HL-60 (cell line): ENCODE measurements around the gene DUS2.
"Not testable (repeated sequence)": the region's sequence is repeated elsewhere in the genome, so short reads cannot be mapped to it uniquely, and the experiment has no call there.

Source experiments
- DNase-seq, 2 experiments: peaks; one replicate each; pipeline ENCODE4 v3.0.0-alpha.2; 2010 to 2020; ENCODE audit warnings: low read depth in 1 of 2, low spot score in 1 of 2
- H3K27ac ChIP-seq: fragments of 250-450 bp; sonication (Bioruptor Pico); replicated peaks from 2 replicates; pipeline ENCODE4 v1.5.1; 2020; ENCODE audit warnings: mild to moderate bottlenecking, moderate library complexity
- H3K27me3 ChIP-seq: fragments of 250-450 bp; sonication (Bioruptor Pico); 2 replicates; pipeline ENCODE4 v1.5.1; 2021; ENCODE audit warnings: mild to moderate bottlenecking, moderate library complexity; ENCODE audit not compliant: insufficient read depth, poor library complexity, severe bottlenecking
- H3K4me3 ChIP-seq: replicated peaks from 2 replicates; pipeline ENCODE4 v1.5.1; 2011; ENCODE audit warnings: mild to moderate bottlenecking, control low read depth, low read length; ENCODE audit not compliant: insufficient read depth
- CTCF ChIP-seq: IDR thresholded peaks from one replicate; pipeline ENCODE4 v1.5.1; 2011; ENCODE audit warnings: low read length, control low read depth, inconsistent platforms; ENCODE audit not compliant: insufficient read depth
- GABPA ChIP-seq: IDR thresholded peaks from 2 replicates; pipeline ENCODE4 v1.6.1; 2012; ENCODE audit warnings: low read depth
- POLR2AphosphoS5 ChIP-seq: IDR thresholded peaks from 2 replicates; pipeline ENCODE4 v1.6.1; 2012; ENCODE audit warnings: low read depth
- SPI1 ChIP-seq: IDR thresholded peaks from 2 replicates; pipeline ENCODE4 v1.6.1; 2012; ENCODE audit warnings: low read depth, mild to moderate bottlenecking, borderline replicate concordance
- TF ChIP-seq, protein P1 (sequence below): IDR thresholded peaks from 2 replicates; pipeline ENCODE4 v1.6.1; 2012; ENCODE audit warnings: low read depth; ENCODE audit not compliant: insufficient replicate concordance

Gene DUS2

GRCh38 chr16:67998779-67999688 is 24.1 kb upstream of the DUS2 start, which contains the start of gene DPEP2:
DPEP2 (minus strand) TSS chr16:67999484; CDS start chr16:67993212, 6,272 bp downstream.
- TF ChIP-seq POLR2AphosphoS5 (peak; percentile 83; the same call in 1 of the 2 replicates), SPI1 (peak; percentile 98)
- H3K27ac ChIP-seq: peak within 1 kb of the TSS; percentile 89
- H3K4me3 ChIP-seq: peak within 1 kb of the TSS; percentile 27
- DNase-seq: peak in 1 of 2 experiments; percentile 96
- H3K27me3 ChIP-seq: not testable (repeated sequence)

DNA sequence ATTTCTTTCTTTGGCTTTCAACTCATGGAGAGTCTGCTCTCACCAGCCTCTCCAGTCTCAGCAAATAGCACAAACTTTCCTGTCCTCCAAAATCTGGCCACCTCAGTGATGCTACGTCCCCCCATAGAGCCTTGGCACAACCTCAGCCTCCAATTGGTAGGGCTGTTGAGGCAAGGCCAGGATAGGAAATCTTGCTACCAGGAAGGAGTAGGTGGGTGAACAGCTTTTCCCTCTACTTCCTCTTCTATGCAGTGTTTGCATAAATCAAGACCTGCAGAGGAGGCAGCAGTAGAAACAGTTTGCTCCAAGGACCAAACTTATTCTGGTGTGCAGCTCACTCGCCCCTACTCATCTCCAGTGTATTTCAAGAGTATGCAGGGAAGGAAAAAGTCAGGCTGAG is 23.1 kb upstream of the DUS2 start:
- DNase-seq: peak in 1 of 2 experiments; percentile 68
- no peak overlapping the region for H3K4me3 ChIP-seq
- peak overlapping the region; percentile 89 for H3K27ac ChIP-seq
- no peaks in the 10 kb centered on the region for H3K27me3 ChIP-seq
- TF ChIP-seq, protein P1, sequence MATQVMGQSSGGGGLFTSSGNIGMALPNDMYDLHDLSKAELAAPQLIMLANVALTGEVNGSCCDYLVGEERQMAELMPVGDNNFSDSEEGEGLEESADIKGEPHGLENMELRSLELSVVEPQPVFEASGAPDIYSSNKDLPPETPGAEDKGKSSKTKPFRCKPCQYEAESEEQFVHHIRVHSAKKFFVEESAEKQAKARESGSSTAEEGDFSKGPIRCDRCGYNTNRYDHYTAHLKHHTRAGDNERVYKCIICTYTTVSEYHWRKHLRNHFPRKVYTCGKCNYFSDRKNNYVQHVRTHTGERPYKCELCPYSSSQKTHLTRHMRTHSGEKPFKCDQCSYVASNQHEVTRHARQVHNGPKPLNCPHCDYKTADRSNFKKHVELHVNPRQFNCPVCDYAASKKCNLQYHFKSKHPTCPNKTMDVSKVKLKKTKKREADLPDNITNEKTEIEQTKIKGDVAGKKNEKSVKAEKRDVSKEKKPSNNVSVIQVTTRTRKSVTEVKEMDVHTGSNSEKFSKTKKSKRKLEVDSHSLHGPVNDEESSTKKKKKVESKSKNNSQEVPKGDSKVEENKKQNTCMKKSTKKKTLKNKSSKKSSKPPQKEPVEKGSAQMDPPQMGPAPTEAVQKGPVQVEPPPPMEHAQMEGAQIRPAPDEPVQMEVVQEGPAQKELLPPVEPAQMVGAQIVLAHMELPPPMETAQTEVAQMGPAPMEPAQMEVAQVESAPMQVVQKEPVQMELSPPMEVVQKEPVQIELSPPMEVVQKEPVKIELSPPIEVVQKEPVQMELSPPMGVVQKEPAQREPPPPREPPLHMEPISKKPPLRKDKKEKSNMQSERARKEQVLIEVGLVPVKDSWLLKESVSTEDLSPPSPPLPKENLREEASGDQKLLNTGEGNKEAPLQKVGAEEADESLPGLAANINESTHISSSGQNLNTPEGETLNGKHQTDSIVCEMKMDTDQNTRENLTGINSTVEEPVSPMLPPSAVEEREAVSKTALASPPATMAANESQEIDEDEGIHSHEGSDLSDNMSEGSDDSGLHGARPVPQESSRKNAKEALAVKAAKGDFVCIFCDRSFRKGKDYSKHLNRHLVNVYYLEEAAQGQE: no peak
- TF ChIP-seq SPI1 (peak; percentile 40; the same call in 1 of the 2 replicates), GABPA (0 out of 2 replicates have a peak, but pooled peaks have one; percentile 11), CTCF (no peak)

GRCh38 chr16:68000450-68000849 is 22.6 kb upstream of the DUS2 start:
- TF ChIP-seq CTCF (no peak), SPI1 (no peak), POLR2AphosphoS5 (no peak)
- TF ChIP-seq, protein P1: no peak
- Histone ChIP-seq H3K27ac (peak overlapping the region; percentile 89), H3K4me3 (no peak overlapping the region), H3K27me3 (no peaks in the 10 kb centered on the region)
- peak in 1 of 2 experiments; percentile 11 for DNase-seq

DNA sequence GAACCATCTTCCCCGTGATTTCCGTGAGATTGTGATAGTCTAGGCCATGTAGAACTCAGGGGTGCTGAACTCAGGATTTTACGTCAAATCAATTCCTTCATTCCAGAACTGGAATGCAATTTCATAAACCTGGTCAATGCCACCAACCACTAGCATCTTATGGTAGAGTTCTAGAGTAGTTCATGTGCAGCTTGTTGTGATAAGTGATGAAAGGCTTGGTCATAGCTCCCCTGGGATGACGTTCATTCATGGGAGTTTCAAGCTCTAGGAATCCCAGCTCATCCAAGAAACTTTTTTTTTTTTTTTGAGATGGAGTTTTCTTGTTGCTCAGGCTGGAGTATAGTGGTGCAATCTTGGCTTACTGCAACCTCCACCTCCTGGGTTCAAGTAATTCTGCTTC is 20.1 kb upstream of the DUS2 start:
- DNase-seq: no peak
- TF ChIP-seq SPI1: no peak
- no peak for TF ChIP-seq POLR2AphosphoS5
- TF ChIP-seq GABPA: no peak
- TF ChIP-seq, protein P1: no peak
- no peak for TF ChIP-seq CTCF
- Histone ChIP-seq H3K27ac (no peak overlapping the region), H3K4me3 (no peak overlapping the region), H3K27me3 (no peaks in the 10 kb centered on the region)
